HepG2 (cell line): ENCODE results near the gene RELB. TPM values are rescaled to one million over a fixed set of nuclear protein-coding genes. Genes with fewer than 3 reads are reported as not detected.

ENCODE experiments used
- CEBPG ChIP-seq: IDR thresholded peaks from 2 replicates; pipeline ENCODE4 v1.6.1; 2016
- JUN ChIP-seq: sonication (generic); formaldehyde crosslinking; IDR thresholded peaks from 2 replicates; pipeline ENCODE4 v1.4.0; 2020; ENCODE audit warnings: mild to moderate bottlenecking, missing genetic modification reagents
- KAT8 ChIP-seq: IDR thresholded peaks from 2 replicates; pipeline ENCODE4 v1.6.1; 2016; ENCODE audit warnings: missing genetic modification reagents, missing compliant biosample characterization
- MTF2 ChIP-seq: sonication (generic); formaldehyde crosslinking; IDR thresholded peaks from 2 replicates; pipeline ENCODE4 v1.5.0; 2020; ENCODE audit warnings: missing genetic modification reagents, borderline replicate concordance
- MYNN ChIP-seq: sonication (generic); formaldehyde crosslinking; IDR thresholded peaks from 2 replicates; pipeline ENCODE4 v1.4.0; 2020; ENCODE audit warnings: mild to moderate bottlenecking, low read depth, missing genetic modification reagents
- RBFOX2 ChIP-seq: fragments of 200-400 bp; formaldehyde crosslinking; IDR thresholded peaks from 2 replicates; pipeline ENCODE4 v1.6.1; 2017; ENCODE audit warnings: low read depth, mild to moderate bottlenecking, low read length
- RERE ChIP-seq: IDR thresholded peaks from 2 replicates; pipeline ENCODE4 v1.6.1; 2016; ENCODE audit warnings: low read depth, missing genetic modification reagents, missing compliant biosample characterization
- SALL2 ChIP-seq: sonication (generic); formaldehyde crosslinking; IDR thresholded peaks from 2 replicates; pipeline ENCODE4 v1.8.1; 2023; ENCODE audit warnings: mild to moderate bottlenecking, missing genetic modification reagents, inconsistent platforms
- SOX6 ChIP-seq, 2 experiments: fragments of 450-650 bp in 1 of 2; sonication (generic) in 1 of 2; formaldehyde crosslinking in 1 of 2; IDR thresholded peaks; 2 replicates each; pipeline versions ENCODE4 v1.4.0 to v1.6.1; 2017 to 2020; ENCODE audit warnings: antibody characterized with exemption in 1 of 2, mild to moderate bottlenecking in 1 of 2, missing genetic modification reagents in 1 of 2
- SP140L ChIP-seq: sonication (generic); formaldehyde crosslinking; IDR thresholded peaks from 2 replicates; pipeline ENCODE4 v1.4.0; 2020; ENCODE audit warnings: missing genetic modification reagents, borderline replicate concordance
- TAF15 ChIP-seq: fragments of 200-400 bp; formaldehyde crosslinking; IDR thresholded peaks from one replicate; pipeline ENCODE4 v1.6.1; 2018; ENCODE audit warnings: mild to moderate bottlenecking, low read depth, low read length; ENCODE audit not compliant: poor library complexity, severe bottlenecking
- ZBTB14 ChIP-seq: sonication (generic); formaldehyde crosslinking; IDR thresholded peaks from 2 replicates; pipeline ENCODE4 v1.4.0; 2020; ENCODE audit warnings: missing genetic modification reagents
- ZBTB46 ChIP-seq: sonication (generic); formaldehyde crosslinking; IDR thresholded peaks from 2 replicates; pipeline ENCODE4 v1.4.0; 2020; ENCODE audit warnings: mild to moderate bottlenecking, missing genetic modification reagents, borderline replicate concordance
- ZFP36L1 ChIP-seq: sonication (generic); formaldehyde crosslinking; IDR thresholded peaks from 2 replicates; pipeline ENCODE4 v1.8.0; 2022; ENCODE audit warnings: mild to moderate bottlenecking, missing genetic modification reagents, moderate library complexity
- ZMAT3 ChIP-seq: sonication (generic); formaldehyde crosslinking; conservative IDR thresholded peaks from 2 replicates; pipeline ENCODE4 v1.7.0; 2021; ENCODE audit warnings: missing genetic modification reagents
- ZNF160 ChIP-seq: sonication (generic); formaldehyde crosslinking; IDR thresholded peaks from 2 replicates; pipeline ENCODE4 v1.8.0; 2022; ENCODE audit warnings: mild to moderate bottlenecking, inconsistent platforms, missing genetic modification reagents
- ZNF235 ChIP-seq: sonication (generic); formaldehyde crosslinking; IDR thresholded peaks from 2 replicates; pipeline ENCODE4 v1.8.1; 2023; ENCODE audit warnings: mild to moderate bottlenecking, missing genetic modification reagents, borderline replicate concordance
- ZNF501 ChIP-seq: sonication (generic); formaldehyde crosslinking; IDR thresholded peaks from 2 replicates; pipeline ENCODE4 v1.5.1; 2020; ENCODE audit warnings: mild to moderate bottlenecking, moderate library complexity, missing genetic modification reagents
- ZNF772 ChIP-seq: sonication (generic); formaldehyde crosslinking; IDR thresholded peaks from 2 replicates; pipeline ENCODE4 v1.5.0; 2020; ENCODE audit warnings: mild to moderate bottlenecking, missing genetic modification reagents
- ZNF780A ChIP-seq: sonication (generic); formaldehyde crosslinking; IDR thresholded peaks from 2 replicates; pipeline ENCODE4 v1.8.0; 2022; ENCODE audit warnings: mild to moderate bottlenecking, missing genetic modification reagents, moderate library complexity
- ZNF883 ChIP-seq: sonication (generic); formaldehyde crosslinking; IDR thresholded peaks from 2 replicates; pipeline ENCODE4 v1.5.1; 2020; ENCODE audit warnings: mild to moderate bottlenecking, missing genetic modification reagents; ENCODE audit errors: not compliant biosample characterization
- polyA plus RNA-seq, 8 experiments: library from polyadenylated mRNA; depleted of rRNA in 3 of 8; stranded (reverse) in 7 of 8; unstranded in 1 of 8; fragments of >200 nt; fragmentation: Illumina TruSeq in 4 of 8; extraction: Trizol in 4 of 8; gene quantifications; 2 replicates each; pipeline versions ENCODE4 v1.2.1 to v1.2.3, GENCODE V29; 2011 to 2016; ENCODE audit warnings: low read depth in 4 of 8, missing spikeins in 1 of 8, mixed read lengths in 1 of 8; ENCODE audit not compliant: insufficient read depth in 1 of 8
- total RNA-seq, 5 experiments: library from RNA; depleted of rRNA; stranded (reverse); fragments of >200 nt; fragmentation: Illumina TruSeq; extraction: Trizol; gene quantifications; 2 replicates each; pipeline ENCODE4 v1.2.3, GENCODE V29; 2016; ENCODE audit warnings: low read depth in 1 of 5

The RELB gene
- total and polyA plus RNA-seq, 2 of the 13 experiments (the other 11 are each of a cell fraction or from before 2014, with no cell fraction given) = 1.9 to 3.5 TPM

- TF ChIP-seq MTF2 (CRISPR knock-in tag) (no peak; the same call in 1 of the 2 replicates), JUN (CRISPR knock-in tag) (no peak), CEBPG (CRISPR knock-in tag) (no peak), TAF15 (peak; percentile 70), SALL2 (CRISPR knock-in tag) (peak; percentile 35; the same call in 1 of the 2 replicates), ZFP36L1 (0 out of 2 replicates have a peak, but pooled peaks have one; percentile 64), ZNF883 (CRISPR knock-in tag) (peak; percentile 66), ZMAT3 (CRISPR knock-in tag) (peak; percentile 53; the same call in 1 of the 2 replicates), SOX6 (IDR thresholded peaks at IDR 0.05) (no peak), SOX6 (CRISPR knock-in tag; IDR thresholded peaks at IDR 0.05) (peak; percentile 48), KAT8 (peak; percentile 94), ZNF160 (peak; percentile 63; the same call in 1 of the 2 replicates), RERE (no peak), ZNF772 (CRISPR knock-in tag) (peak; percentile 28; the same call in 1 of the 2 replicates), SP140L (CRISPR knock-in tag) (no peak), ZNF235 (CRISPR knock-in tag) (no peak), RBFOX2 (peak; percentile 99), ZBTB46 (no peak), ZNF780A (no peak), MYNN (CRISPR knock-in tag) (no peak), ZNF501 (CRISPR knock-in tag) (peak; percentile 85), ZBTB14 (CRISPR knock-in tag) (peak; percentile 57)
Measured at GRCh38 chr19:45038931-45039893, 37.9 kb downstream of the RELB start, which contains the start of gene CLASRP (continued).
